Sigmoid colon (tissue), 7 donors: ENCODE results near the gene RIGI. TPM values are rescaled to one million over a fixed set of nuclear protein-coding genes. Genes with fewer than 3 reads are reported as not detected.

Experiments used
- DNase-seq: peaks from one replicate; pipeline ENCODE4 v3.0.0-alpha.2; 2019
- H3K27ac ChIP-seq, 4 donors: fragments of 200-600 bp; sonication (generic); one replicate each; pipeline ENCODE4 v1.5.1; 2016 to 2019; ENCODE audit warnings: mild to moderate bottlenecking in 1 of 4
- H3K27me3 ChIP-seq, 3 donors: fragments of 200-600 bp; sonication (generic); one replicate each; pipeline ENCODE4 v1.5.1; 2019; ENCODE audit warnings: mild to moderate bottlenecking in 1 of 3
- H3K36me3 ChIP-seq, 4 donors: fragments of 200-600 bp; sonication (generic); one replicate each; pipeline ENCODE4 v1.5.1; 2016 to 2019
- H3K4me1 ChIP-seq, 4 donors: fragments of 200-600 bp; sonication (generic); one replicate each; pipeline ENCODE4 v1.5.1; 2017 to 2019
- H3K4me3 ChIP-seq, 4 donors: fragments of 200-600 bp; sonication (generic); one replicate each; pipeline ENCODE4 v1.5.1; 2017 to 2019; ENCODE audit warnings: mild to moderate bottlenecking in 2 of 4, moderate library complexity in 1 of 4
- H3K9me3 ChIP-seq, 4 donors: fragments of 200-600 bp in 3 of 4; sonication (generic) in 3 of 4; one replicate each; pipeline versions ENCODE4 v1.5.1 to v1.6.1; 2013 to 2019
- EP300 ChIP-seq, 4 donors: sonication (generic); formaldehyde crosslinking; IDR thresholded peaks; one replicate each; pipeline ENCODE4 v1.6.1; 2017; ENCODE audit warnings: antibody characterized with exemption in 4 of 4
- POLR2A ChIP-seq, 2 donors: fragments of 450-650 bp; IDR thresholded peaks; one replicate each; pipeline ENCODE4 v1.6.1; 2016; ENCODE audit warnings: antibody characterized with exemption in 2 of 2, mild to moderate bottlenecking in 2 of 2, moderate library complexity in 2 of 2
- POLR2AphosphoS5 ChIP-seq, 4 donors: sonication (generic); formaldehyde crosslinking; IDR thresholded peaks; one replicate each; pipeline ENCODE4 v1.6.1; 2017; ENCODE audit warnings: antibody characterized with exemption in 4 of 4
- WGBS, 2 donors: extraction: QIAGEN DNeasy Blood & Tissue Kit; methylation state at CpG; one replicate each; pipeline ENCODE4 v1.1.7; 2013; 5-methylcytosine and 5-hydroxymethylcytosine counted together
- intact Hi-C: fragments of 100-400 bp; cut with DNase I; formaldehyde crosslinking; loops from one replicate; pipeline ENCODE4 v1.15.1; 2023
- polyA plus RNA-seq, 3 donors: library from polyadenylated mRNA; stranded (reverse); fragments of 200-250 nt; gene quantifications; one replicate each; pipeline ENCODE4 v1.2.3, GENCODE V29; 2013
- total RNA-seq, 4 donors: library from RNA; depleted of rRNA; stranded (reverse); fragments of >200 nt; gene quantifications; one replicate each; pipeline ENCODE4 v1.1.0, GENCODE V29; 2016
- TF ChIP-seq, protein P1 (sequence below), 4 experiments: fragments of 450-650 bp in 3 of 4; fragments of 200-600 bp in 1 of 4; IDR thresholded peaks; one replicate each; pipeline ENCODE4 v1.5.1; 2016 to 2019; ENCODE audit warnings: antibody characterized with exemption in 4 of 4, mild to moderate bottlenecking in 3 of 4, moderate library complexity in 2 of 4
- donor health status: healthy with polysubstance abuse.
- donor health status: Bipolar disorder and iron deficiency.
- donor health status: healthy.

Gene RIGI
- total and polyA plus RNA-seq, 7 donors = 4.4 to 19.6 (median 11.0) TPM

DNA sequence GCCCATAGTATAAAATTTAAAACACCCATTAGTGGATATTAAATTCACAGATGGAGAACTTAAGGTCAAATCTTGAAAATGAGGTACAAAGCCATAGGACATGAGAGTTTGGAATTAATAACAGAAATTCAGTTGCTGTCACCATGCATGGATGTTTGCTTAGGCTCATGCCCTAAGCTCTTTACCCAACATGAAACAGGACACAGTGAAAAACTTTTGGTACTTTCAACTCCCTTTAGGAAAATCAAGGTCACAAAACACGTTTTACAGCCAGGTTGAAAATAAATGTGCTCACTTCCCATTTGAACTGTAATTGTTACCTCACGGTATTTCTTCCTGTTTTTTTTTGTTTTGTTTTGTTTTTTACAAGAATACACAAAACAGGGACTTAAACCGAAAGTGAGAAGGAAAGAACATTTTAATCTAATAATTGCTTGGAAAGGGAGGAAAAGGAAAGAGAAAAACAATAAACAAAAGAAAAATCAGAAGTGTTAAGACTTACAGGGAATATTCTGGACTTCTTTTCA is 32.5 kb upstream of the RIGI start:
- no peak for DNase-seq
- 55 to 63% methylated on average over 3 of the region's 3 CpGs for WGBS, 2 donors
- Histone ChIP-seq H3K27ac (no peak overlapping the region), H3K9me3 (no peaks in the 10 kb centered on the region), H3K4me3 (no peak overlapping the region), H3K27me3 (no peaks in the 10 kb centered on the region), H3K4me1 (peaks cover 0 to under 1% (median 0%) of the 10 kb centered on the region in 4 donors), H3K36me3 (no peaks in the 10 kb centered on the region)
- intact Hi-C loops = no loop called here
- no peak for TF ChIP-seq POLR2AphosphoS5 (IDR thresholded peaks at IDR 0.05)
- no peak for TF ChIP-seq EP300 (IDR thresholded peaks at IDR 0.05)
- no peak for TF ChIP-seq POLR2A (IDR thresholded peaks at IDR 0.05)
- TF ChIP-seq, protein P1, sequence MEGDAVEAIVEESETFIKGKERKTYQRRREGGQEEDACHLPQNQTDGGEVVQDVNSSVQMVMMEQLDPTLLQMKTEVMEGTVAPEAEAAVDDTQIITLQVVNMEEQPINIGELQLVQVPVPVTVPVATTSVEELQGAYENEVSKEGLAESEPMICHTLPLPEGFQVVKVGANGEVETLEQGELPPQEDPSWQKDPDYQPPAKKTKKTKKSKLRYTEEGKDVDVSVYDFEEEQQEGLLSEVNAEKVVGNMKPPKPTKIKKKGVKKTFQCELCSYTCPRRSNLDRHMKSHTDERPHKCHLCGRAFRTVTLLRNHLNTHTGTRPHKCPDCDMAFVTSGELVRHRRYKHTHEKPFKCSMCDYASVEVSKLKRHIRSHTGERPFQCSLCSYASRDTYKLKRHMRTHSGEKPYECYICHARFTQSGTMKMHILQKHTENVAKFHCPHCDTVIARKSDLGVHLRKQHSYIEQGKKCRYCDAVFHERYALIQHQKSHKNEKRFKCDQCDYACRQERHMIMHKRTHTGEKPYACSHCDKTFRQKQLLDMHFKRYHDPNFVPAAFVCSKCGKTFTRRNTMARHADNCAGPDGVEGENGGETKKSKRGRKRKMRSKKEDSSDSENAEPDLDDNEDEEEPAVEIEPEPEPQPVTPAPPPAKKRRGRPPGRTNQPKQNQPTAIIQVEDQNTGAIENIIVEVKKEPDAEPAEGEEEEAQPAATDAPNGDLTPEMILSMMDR (IDR thresholded peaks at IDR 0.05) = no peak

DNA sequence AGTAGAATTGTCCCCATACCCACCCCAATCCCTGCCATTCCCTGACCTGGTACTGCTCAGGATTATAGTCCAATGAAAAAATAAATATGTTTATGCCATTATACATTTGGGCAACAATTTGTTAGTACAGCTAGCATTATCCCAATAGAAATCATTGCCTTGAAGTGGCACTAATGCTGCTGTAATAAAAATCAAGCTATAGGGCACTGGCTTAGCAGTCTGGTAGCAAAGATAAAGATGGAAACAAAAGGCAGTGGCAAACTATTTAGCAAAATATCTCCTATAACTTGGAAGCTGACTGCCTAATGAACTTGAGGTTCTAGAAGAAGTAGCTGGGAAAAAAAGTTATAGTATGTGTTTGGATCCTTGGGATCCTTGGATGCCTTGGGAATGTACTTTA is 28.6 kb upstream of the RIGI start:
- H3K4me1 ChIP-seq = peaks cover 0 to 18% (median 14%) of the 10 kb centered on the region in 4 donors
- no peak overlapping the region for H3K4me3 ChIP-seq
- intact Hi-C loops = no loop called here
- no peaks in the 10 kb centered on the region for H3K27me3 ChIP-seq
- H3K36me3 ChIP-seq = no peaks in the 10 kb centered on the region
- no peak for DNase-seq
- H3K9me3 ChIP-seq = no peaks in the 10 kb centered on the region
- no peak overlapping the region for H3K27ac ChIP-seq
- TF ChIP-seq, protein P1 (IDR thresholded peaks at IDR 0.05) = no peak
- no peak for TF ChIP-seq POLR2AphosphoS5 (IDR thresholded peaks at IDR 0.05)
- TF ChIP-seq POLR2A (IDR thresholded peaks at IDR 0.05) = no peak
- no peak for TF ChIP-seq EP300 (IDR thresholded peaks at IDR 0.05)

DNA sequence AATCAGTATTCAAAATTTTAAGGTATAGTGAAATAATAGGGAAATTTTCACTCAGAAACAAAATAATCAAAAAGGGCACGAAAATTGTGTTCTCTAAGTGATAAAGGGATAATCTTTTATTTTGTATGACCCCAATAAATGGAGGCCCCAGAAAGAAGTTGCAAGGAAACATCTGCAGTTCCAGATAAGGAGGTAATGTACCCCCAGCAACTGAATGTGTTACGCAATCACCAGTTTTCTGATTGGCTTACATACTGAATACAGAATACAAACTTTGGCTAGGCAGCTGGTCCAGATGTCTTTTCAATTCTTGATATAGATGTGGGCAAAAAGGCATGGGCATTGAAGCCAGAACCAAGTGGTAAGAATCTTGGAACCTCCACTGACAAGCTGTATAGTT is 28.1 kb upstream of the RIGI start:
- Histone ChIP-seq H3K9me3 (no peaks in the 10 kb centered on the region), H3K4me1 (peaks cover 0 to 23% (median 19%) of the 10 kb centered on the region in 4 donors), H3K4me3 (no peak overlapping the region), H3K36me3 (no peaks in the 10 kb centered on the region), H3K27ac (no peak overlapping the region), H3K27me3 (no peaks in the 10 kb centered on the region)
- no peak for DNase-seq
- intact Hi-C loops = no loop called here
- WGBS, 2 donors = 85 to 86% methylated on average over 2 of the region's 2 CpGs
- TF ChIP-seq, protein P1 (IDR thresholded peaks at IDR 0.05) = no peak
- no peak for TF ChIP-seq EP300 (IDR thresholded peaks at IDR 0.05)
- no peak for TF ChIP-seq POLR2A (IDR thresholded peaks at IDR 0.05)
- no peak for TF ChIP-seq POLR2AphosphoS5 (IDR thresholded peaks at IDR 0.05)

DNA sequence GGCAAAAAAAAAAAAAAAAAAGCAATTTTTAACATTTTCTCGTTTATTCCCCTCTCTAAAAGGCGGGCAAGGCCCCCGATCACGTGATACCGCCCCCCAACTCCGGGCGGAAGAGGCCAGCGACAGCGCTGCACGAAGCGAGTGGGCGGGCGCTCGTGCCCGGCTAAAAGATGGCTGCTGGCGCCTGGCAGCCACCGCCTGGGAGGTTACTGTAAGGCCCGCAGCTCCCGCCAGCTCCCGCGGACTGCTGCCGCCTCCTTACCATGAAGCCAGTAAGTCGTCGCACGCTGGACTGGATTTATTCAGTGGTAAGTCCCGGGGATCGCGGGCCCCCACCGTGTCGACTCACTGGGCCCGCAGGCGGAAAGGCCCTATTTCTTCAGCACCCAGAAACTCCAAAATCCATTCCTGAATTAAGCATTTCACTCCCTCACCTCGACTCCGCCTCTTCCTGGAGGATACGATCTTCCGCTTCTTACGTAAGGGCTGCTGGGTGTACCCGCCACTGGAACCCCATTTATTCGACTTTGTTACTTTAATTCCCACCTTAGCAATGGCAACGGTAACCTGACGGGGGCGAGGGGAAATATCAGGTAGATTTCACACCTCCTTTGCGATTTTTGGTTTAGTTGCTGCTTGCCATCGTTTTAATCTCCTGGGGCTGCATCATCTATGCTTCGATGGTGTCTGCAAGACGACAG is 26.3 kb upstream of the RIGI start, which contains the start of the genes SMIM27 and TOPORS:
Gene SMIM27, plus strand, starts transcription at position 156 of the 701 bp plus-strand sequence. Its CDS starts 108 bp downstream, at position 264.
Gene TOPORS, minus strand, starts transcription at position 415 of the 701 bp plus-strand sequence. Its CDS starts 150 bp downstream, at position 265.
- WGBS, 2 donors = 0% methylated on average over 46 of the region's 46 CpGs
- TF ChIP-seq POLR2AphosphoS5 (IDR thresholded peaks at IDR 0.05) (peak; percentile 79 to 88 (median 84)), EP300 (IDR thresholded peaks at IDR 0.05) (no peak), POLR2A (IDR thresholded peaks at IDR 0.05) (peak; percentile 45 to 56)
- intact Hi-C loops = no loop called here

More for the DNA sequence above, 26.3 kb upstream of the RIGI start, which contains the start of the genes SMIM27 and TOPORS:
- H3K27me3 ChIP-seq = no peaks in the 10 kb centered on the region
- no peaks in the 10 kb centered on the region for H3K9me3 ChIP-seq
- H3K4me3 ChIP-seq = peak within 1 kb of the TSS; percentile 62 to 93 (median 84)
- H3K4me1 ChIP-seq = peaks cover 0 to 32% (median 25%) of the 10 kb centered on the region in 4 donors
- peak; percentile 96 for DNase-seq
- peak within 1 kb of the TSS; percentile 89 to 99 (median 94) for H3K27ac ChIP-seq
- H3K36me3 ChIP-seq = no peaks in the 10 kb centered on the region
